Kidney capillary endothelial cell (primary cell): ENCODE results near the gene SYTL2.
"Not testable (repeated sequence)": the region's sequence is repeated elsewhere in the genome, so short reads cannot be mapped to it uniquely, and the experiment has no call there.

Source experiments
- DNase-seq: peaks from one replicate; pipeline ENCODE4 v3.0.0-alpha.2; 2018; ENCODE audit warnings: low spot score

Gene SYTL2

DNA sequence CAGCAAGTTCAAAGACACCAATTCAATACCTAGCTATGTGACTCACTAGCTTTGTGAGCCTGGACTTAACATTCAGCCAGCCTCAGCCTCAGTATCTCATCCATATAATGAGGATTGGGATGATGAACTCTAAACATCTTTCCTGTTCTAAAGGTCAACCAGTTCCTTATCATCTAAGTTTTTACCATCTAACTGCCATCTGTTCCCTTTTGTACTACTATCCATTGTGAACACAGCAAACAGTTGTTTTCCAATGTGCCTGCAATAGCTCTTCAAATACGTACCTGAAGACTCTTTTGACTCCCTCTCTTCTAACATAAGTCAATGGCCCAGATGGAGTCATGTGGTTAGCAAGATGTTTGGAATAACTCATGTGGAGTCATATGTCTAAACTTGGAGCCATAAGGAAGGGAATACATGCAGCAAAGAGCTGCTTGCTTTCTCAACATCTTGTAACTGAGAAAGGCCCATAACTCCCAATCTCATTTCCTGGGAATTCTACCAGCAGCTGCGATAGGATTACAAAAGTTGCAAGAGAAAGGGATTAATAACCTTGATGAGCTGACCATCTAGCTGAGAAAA is 19.4 kb downstream of the SYTL2 start:
- DNase-seq, result no peak

DNA sequence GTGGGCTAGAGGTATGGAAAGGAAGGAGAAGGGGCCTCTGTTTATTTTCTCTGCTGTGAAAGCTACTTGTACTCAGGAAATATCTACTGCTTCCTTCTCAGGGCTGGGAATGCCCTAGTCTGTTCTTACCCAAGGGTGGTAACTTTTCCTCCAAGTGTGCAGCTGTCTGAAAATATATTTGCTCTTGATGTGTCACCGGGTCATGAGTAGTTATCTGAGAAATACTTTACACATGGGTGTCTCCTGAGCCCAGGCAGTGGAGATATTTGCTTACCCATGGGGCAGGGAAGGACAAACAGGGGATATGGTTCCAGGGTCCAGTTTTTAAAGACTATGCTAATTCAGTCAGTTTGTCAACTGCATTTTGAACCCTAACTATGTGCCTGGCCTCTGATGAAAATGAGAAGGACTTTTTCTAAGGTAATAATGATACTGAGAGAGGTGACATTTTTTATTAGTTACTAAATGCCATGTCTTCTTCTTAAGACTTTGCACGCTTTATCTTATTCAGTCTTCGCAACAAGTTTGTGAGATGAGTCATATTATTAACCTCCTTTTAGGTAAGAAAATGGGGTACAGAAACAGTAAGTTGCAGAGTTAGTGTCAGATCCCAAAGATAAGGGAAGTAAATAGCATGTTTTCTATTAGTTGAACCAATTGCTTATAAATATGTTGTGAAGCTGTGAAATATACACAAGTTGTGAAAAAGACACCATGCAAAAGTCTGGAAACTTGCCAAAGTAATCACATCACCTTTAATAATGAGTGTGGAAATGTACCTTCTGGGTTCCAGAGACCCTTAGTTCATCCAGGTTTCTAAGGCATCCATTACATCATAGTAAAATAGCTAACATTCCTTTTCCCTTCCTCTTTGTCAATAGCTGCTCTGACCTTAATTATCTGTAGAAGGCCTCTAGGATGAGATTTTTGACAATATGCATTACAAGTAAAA is 22.9 kb downstream of the SYTL2 start:
- no peak for DNase-seq

DNA sequence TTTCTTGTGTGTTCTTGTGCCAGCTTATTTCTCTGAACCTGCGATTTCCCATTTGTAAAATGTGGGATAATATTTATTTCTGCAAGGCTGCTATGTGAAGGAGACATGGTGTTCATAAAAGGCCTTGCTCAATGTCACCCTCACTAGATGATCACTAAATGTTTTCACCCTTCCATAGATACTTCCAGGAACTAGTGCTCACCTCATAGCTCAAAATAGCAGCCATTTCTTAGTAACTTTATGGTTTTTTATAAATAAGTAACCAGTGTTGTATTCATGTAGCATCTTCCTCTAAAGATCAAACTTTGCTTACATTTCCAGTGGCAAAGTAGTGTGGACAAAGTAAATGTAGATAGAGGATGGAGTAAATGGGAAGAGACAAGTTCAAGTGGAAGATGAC is 23.8 kb downstream of the SYTL2 start:
- DNase-seq, result no peak

DNA sequence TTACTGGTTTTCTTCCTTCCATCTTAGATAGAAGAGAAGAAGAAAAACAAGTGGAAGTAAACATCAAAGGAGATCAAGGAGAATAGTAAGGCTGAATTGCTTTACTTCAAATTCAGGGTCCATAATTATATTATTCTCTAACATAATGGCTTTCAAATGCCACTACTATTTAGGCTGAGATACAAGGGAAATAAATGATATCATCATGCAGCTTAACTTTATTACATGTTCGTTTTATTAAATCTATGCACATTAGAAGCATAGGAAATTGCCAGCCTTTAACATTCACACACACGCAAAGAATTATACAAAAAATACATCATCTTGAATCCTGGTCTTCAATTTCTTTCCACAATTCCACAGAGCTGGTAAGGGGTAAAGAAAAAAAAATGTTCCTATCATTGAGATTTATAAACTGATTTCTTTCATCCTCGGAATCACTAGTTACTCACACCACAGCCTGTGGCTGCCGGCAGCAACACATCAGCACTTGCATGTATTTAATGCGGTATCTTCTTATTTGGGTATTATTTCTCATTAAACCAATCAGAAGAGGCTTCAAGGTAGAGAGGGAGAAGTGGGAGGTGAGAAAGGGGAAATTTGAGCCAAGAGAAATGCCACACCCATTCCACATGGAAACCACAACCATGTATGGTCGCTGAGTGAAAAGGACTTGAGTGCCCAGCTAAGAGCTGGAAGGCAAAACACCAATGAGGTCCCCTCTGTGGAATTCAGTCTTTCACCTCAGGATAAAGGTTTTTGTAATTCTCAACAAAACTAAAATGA is 26.3 kb downstream of the SYTL2 start:
- DNase-seq, result no peak

DNA sequence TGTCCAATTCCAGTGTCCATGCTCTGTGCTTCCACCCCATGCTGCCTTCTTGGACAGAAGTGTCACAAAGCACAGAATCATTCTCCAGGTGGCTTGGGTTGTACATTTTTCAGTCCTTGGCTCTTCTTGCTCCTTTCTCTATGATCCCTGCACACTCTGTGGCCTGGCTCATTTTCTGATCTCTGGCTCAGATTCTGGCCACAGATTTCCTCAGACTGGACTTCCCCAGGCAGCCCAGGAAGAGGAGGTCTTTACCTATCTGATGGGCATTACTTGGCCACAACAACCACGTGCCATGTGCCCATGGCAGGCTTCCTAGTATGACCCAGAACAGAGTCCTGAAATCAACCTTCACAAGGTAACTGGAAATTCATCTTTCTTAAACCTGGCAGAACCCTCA is 27.2 kb downstream of the SYTL2 start:
- DNase-seq, result no peak

DNA sequence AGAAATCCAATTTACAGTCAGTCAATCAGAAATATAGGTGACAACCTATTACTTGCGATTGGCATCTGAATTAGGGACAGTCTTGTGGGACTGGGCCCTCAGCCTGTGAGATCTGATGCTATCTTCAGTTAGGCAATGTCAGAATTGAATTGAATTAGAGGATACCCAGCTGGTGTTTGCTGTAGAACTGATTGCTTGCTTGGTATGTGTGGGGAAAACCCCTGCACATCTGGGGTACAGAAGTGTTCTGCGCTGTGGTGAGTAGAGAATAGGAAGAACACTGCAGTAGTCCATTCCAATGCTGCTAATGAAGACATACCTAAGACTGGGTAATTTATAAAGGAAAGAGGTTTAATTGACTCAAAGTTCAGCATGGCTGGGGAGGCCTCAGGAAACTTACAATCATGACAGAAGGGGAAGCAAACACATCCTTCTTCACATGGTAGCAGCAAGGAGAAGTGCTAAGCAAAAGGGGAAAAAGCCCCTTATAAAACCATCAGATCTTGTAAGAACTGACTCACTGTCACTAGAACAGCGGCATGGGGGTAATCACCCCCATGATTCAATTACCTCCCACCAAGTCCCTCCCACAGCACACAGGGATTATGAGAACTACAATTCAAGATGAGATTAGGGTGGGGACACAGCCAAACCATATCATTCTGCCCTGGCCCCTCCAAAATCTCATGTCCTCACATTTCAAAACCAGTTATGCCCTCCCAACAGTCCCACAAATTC is 30.0 kb downstream of the SYTL2 start:
- not testable (repeated sequence) for DNase-seq

DNA sequence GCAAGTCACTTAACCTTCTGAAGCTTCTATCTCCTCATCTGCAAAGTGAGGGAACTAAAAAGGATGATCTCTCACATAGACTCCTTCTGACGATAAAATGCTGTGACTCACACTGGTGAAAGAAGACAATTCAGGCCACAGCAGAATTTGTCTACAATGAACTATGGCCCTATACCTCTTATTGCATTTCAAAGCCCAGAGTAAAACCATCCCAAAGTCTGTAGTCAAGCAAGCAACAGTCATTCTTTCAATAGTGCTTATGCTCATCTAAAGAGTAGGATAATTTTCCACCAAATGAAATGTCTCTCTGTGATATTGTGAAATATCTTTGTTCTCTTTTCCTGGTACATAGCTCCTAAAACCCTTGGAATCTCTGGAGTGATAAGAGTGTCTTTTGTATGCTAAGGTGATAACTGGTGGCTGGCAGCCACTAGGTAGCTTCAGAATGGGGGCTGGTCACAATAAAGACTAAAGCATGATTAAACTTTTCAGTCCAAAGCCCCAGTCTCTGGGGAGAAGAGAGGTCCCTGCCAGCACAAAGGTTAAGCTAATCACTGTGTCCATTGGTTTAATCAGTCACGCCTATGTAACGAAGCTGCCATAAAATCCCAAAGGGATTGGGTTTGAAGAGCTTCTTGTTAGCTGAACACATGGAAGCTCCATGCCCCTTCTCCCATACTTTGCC is 30.8 kb downstream of the SYTL2 start:
- DNase-seq, result no peak

DNA sequence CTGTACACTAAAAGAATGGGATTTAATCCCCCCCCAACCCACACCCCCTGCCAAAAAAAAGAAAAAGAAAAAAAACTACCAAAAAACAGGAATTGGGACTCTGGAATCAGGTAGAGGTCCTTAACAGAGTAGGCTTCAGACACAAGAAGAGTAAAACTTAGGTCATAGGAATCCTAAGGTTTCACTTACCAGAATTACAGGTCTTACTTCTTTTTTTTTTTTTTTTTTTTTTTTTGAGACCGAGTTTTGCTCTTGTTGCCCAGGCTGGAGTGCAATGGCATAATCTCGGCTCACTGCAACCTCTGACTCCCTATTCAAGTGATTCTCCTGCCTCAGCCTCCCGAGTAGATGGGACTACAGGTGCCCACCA is 33.4 kb downstream of the SYTL2 start:
- not testable (repeated sequence) for DNase-seq

DNA sequence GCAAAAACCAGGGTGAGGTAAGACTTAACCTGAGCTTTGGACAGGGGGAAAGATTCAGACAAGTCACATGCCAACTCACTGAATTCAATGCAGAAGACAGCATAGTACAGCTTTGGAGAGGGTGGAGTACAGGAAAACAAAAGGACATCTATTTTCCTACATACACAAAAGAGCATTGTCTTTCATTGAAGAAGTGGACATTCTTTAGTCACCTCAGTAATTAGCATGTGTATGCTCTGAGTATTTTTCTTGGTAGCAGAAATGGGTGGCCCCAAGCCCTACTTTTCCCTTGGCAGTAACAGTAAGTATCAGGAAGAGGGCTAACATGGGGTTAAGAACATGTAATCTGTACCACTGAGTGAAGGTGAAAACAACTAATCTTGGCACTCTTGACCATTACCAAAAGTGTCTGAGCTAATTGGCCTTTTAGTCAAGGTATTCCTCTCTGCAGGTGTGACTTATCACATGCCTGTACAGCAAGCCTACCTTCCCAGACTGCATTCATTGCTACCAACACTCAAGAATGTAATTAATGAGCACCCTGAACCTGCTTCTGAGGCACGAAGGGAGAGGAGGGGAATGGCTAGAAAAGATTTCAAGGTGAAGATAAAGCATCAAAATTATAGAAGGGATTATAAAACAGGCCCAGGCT is 33.9 kb downstream of the SYTL2 start:
- DNase-seq, result no peak

DNA sequence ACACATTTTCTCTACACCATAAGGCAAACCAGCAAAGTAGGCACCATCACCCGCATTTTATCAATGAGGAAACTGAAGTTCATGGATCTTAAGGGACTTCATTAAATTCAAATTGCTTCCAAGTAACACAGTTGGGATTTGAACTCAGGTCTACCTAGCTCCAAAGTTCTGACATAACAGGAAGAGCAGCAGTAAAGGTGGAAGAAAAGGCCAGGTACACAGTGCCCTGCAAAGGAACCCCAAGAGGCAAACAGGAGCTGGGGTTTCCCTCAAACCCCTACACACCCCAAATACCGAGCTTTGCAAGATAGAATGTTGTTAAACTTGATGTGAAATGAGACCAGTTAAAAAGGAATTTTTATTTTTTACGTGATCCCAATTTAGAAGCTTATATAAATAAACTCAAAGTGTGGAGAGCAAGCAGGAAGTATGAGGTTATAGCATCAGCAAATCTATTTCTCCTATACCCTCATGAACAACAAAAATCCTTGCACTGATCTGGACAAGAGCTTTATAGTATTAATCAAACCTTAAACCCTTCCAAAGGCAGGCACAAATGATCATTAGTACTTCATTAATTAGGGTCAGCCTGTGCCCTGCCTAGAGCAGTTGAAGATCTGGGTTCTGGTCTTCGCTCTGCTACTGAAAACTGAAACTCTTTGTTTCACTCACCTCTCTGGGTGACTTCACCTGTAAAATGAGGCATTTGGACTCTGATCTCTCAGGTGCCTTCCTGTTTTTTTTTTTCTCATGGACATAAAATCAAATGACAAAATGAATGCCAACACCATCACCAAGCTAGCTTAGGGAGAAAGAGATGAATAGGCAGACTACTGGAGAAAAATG is 36.5 kb downstream of the SYTL2 start:
- no peak for DNase-seq

DNA sequence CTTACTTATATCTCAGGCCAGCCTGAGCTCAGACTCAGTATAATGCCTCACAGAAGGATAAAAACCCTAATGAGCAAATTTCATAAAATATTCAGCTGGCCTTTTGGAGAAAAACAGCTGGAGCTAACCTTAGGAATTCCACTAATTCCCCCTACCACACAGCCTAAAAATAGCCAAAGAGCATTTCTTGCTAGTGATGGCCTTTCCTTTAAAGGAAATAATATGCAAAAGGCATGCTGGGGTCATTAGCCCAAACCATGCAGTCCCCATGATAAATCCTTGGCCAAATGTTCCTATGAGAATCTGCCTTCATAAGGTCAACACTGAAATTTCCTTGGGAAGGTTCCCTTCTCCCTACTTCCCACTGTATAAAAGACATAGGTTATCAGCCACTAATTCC is 38.2 kb downstream of the SYTL2 start:
- DNase-seq, result no peak

DNA sequence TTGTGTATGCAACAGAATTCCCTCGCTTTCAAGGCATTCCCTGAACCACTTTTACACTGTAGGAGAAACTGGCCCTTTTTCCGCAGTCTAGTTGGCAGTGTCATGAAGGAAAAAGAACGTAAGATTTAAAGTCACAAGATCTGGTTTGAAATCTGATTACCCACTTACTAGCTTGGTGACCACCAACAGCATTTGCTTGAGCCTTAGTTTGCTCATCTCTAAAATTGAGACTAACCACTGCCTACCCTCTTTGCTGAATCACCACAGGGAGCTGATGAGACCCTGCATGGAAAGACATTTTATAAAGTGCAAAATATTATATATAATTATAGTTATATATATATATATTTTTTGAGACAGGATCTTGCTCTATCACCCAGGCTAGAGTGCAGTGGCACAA is 39.4 kb downstream of the SYTL2 start:
- no peak for DNase-seq

DNA sequence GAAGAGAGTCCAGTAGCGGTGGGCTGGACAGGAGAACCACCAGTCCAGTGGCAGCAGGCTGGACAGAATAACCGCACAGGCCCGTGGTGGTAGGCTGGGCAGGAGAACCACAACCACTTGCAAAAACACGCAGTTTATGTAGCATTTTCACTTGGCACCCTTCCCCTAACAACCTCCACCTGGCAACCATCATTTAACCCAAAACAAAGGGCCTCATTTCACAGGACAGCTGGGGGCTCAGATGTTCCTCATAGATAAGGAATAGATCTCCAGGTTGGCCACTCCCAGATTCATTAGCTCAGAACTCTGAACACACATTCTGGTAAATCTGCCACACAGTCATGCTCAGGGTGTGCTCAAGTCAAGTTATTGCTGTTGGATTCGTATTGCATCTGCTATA is 41.2 kb downstream of the SYTL2 start:
- no peak for DNase-seq

DNA sequence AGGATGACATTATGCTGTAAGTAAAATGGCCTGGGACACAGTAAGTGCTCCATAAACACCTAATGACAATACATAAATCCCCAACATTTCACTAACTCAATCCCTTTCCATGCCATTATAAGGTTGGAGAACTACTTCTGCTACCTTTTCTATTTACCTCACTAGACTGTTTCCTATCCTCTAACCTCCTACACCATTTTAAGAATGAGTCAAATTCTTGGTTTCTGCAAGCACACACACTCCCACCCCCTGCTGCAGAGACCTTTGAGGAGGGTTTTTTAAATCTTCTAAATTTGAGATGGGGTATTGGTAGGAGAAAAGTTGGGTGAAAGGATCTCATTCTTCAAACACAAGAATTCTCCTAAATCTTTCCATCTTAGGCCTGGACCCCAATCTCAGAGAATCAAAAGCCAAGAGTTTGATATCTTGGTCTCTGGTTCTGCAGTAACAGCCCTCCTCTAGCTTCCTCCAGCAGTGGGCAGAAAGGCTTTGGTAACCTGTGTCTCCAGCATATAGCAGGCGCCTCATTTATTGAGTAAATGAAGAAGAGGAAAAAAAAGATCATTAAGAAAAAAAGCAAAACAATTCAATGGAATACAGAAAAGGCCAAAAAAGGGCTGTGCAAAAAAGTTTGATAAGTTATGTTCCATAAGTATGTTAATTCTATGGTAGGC is 42.3 kb downstream of the SYTL2 start:
- DNase-seq, result no peak

DNA sequence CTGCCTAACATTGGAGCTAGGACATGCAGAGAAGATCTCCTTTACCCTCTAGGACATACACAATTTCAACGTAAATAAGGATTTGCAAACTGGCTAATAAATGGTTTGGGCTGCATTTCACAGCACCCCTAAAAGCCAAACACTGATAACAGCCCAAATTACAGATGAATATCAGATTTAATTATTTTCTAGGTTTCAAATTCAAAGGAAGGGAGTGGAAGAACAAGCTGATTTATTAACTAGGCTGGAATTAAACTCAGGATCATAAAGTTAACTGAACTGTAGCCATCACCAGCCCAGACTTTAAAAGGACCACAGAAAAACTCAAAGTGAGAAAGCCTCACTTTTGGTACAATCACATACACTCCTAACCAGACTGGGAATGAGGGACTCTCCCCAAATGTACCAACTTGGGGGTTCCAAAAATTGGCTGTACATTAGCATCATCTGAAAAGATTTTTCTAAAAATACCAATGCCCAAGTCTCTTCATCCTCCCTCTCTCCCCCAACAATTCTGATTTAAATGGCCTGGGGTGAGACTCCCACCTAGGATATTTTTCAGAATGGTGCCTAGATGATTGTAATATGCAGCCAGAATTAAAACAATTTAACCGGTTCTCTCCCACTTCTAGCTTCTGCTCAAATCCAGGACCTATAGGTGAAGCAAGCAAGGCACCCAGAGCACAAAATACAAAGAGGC is 43.5 kb downstream of the SYTL2 start:
- DNase-seq, result no peak

DNA sequence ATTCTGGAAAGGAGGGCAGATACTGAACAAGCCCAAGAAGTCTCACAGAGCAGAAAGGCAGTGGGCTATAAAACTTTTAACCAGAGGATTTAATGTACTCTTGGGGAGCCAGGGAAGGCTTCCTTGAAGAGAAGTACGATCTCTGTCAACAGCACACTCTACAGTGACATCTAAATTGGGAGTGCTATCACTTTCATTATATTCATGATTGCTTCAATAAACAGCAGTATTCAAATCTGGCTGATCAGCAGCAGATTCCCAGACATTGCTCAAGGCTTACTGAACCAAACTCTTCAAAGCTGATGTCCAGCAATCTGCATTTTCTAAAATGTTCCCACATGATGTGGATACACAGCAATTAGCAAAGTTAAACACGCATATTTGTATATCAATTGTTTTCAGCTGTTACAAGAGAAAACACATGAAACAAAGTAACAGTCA is 44.2 kb downstream of the SYTL2 start:
- no peak for DNase-seq

DNA sequence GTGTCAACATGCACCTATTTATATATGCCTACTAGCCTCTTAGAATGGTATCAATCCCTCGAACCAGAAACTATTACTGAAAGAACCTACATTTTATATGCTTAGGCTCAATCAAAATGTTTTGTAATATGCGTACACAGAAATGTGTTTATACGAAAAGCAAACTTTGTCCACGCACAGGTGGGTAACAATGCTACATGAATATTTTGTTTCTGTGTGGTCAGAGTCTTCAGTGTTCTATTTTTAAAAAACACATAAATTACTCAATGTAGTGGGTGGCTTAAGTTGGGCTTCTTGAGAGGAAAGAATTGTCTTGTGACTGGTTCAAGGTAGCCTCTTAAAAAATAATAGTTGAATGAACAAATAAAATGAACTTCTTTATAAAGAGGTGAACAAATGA is 46.1 kb downstream of the SYTL2 start:
- no peak for DNase-seq

DNA sequence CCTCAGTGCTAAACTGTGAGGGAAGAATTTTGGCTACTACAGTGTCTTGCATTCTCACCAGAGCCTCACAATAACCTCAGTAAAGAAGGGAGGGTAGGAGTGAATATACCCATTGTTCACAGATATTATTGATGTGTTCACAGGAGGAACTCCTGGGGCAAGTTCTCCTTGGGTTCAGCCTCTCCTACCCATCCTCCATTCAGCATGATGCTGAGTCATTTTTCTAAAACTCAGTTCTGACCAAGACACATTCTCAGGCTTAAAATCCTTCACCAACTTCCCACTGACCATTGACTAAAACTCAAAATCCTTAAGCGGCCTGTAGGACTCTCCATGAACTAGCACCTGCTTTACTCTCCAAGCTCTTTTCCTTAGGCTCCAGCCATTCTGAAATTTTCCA is 48.7 kb downstream of the SYTL2 start:
- no peak for DNase-seq

DNA sequence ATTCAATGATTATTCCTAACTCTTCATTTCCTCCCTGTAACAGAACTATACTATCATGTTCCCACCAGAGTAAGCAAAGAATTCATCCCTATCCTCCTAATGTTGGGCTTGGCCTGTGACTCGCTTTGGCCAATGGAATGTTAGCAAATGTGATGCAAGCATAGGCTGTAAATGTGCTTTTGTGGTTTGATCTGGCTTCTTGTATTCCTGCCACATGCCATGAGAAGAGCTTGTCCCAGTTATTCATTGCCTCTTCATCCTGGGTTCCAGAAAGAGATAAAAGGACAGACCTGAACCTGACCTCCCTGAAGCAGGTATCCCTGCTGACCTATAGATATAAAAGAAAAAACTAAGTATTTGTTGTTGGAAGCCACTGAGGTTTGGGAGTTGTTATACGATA is 51.0 kb downstream of the SYTL2 start:
- DNase-seq, result no peak
